NCI-H510A treated with DMSO at 0.1 percent for 48 hours (cell line): ENCODE data around the gene NPIPA7.
"Not testable (repeated sequence)": the region's sequence is repeated elsewhere in the genome, so short reads cannot be mapped to it uniquely, and the experiment has no call there.

ENCODE experiments used
- DNase-seq: peaks from one replicate; lab custom pipeline; 2025; lab: John Stamatoyannopoulos, UW

The NPIPA7 gene

DNA sequence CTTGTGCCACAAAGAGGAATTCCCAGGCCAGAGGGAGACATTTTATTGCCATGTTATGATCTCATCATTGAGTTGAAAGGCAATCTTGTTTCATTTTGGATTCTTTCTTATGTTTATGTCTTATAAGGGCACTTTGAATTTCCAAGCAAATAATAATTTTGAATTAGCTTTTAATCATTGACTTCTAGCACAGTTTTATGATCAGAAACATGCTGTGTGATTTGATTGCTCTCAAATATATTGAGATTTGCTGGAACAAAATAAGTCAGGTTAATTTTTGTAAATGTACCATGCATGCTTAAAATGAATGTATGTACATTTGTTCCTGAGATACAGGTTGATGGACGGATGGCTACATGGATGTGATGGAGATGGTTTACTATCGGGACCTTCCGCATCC, at the start of gene NPIPA7:
Gene NPIPA7, plus strand, starts transcription at position 301 of the 400 bp plus-strand sequence. CDS start 105 bp downstream, outside the sequence.
- DNase-seq, result not testable (repeated sequence)

DNA sequence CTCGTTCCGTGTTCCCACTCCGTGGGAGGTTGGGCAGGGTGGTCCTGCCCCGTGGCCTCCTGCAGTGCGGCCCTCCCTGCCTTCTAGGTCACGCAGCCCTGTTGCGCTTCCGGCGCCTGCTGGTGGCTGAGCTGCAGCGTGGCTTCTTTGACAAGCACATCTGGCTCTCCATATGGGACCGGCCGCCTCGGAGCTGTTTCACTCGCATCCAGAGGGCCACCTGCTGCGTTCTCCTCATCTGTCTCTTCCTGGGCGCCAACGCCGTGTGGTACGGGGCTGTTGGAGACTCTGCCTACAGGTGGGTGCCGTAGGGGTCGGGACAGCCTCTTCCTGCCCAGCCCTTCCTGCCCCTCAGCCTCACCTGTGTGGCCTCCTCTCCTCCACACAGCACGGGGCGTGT, 47.5 kb upstream of the NPIPA7 start:
- DNase-seq, result not testable (repeated sequence)

DNA sequence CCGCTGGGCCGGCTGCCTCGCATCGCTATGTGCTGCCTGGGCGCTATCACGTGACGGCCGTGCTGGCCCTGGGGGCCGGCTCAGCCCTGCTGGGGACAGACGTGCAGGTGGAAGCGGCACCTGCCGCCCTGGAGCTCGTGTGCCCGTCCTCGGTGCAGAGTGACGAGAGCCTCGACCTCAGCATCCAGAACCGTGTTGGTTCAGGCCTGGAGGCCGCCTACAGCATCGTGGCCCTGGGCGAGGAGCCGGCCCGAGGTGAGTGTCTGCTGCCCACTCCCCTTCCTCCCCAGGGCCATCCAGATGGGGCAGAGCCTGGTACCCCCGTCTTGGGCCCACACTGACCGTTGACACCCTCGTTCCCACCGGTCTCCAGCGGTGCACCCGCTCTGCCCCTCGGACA, 21.4 kb upstream of the NPIPA7 start:
- not testable (repeated sequence) for DNase-seq

GRCh38 chr16:16358539-16359240, 20.2 kb upstream of the NPIPA7 start:
- DNase-seq, result not testable (repeated sequence)

GRCh38 chr16:16363595-16363994, 15.3 kb upstream of the NPIPA7 start:
- not testable (repeated sequence) for DNase-seq

DNA sequence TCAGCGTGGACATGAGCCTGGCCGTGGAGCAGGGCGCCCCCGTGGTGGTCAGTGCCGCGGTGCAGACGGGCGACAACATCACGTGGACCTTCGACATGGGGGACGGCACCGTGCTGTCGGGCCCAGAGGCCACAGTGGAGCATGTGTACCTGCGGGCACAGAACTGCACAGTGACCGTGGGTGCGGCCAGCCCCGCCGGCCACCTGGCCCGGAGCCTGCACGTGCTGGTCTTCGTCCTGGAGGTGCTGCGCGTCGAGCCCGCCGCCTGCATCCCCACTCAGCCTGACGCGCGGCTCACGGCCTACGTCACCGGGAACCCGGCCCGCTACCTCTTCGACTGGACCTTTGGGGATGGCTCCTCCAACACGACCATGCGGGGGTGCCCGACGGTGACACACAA, 14.8 kb upstream of the NPIPA7 start:
- not testable (repeated sequence) for DNase-seq

DNA sequence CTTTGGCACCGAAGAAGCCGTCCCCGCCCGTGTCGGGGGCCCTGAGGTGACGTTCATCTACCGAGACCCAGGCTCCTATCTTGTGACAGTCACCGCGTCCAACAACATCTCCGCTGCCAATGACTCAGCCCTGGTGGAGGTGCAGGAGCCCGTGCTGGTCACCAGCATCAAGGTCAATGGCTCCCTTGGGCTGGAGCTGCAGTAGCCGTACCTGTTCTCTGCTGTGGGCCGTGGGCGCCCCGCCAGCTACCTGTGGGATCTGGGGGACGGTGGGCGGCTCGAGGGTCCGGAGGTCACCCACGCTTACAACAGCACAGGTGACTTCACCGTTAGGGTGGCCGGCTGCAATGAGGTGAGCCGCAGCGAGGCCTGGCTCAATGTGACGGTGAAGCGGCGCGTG, 14.2 kb upstream of the NPIPA7 start:
- DNase-seq, result not testable (repeated sequence)

DNA sequence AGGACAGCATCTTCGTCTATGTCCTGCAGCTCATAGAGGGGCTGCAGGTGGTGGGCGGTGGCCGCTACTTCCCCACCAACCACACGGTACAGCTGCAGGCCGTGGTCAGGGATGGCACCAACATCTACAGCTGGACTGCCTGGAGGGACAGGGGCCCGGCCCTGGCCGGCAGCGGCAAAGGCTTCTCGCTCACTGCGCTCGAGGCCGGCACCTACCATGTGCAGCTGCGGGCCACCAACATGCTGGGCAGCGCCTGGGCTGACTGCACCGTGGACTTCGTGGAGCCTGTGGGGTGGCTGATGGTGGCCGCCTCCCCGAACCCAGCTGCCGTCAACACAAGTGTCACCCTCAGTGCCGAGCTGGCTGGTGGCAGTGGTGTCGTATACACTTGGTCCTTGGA, 13.6 kb upstream of the NPIPA7 start:
- not testable (repeated sequence) for DNase-seq

DNA sequence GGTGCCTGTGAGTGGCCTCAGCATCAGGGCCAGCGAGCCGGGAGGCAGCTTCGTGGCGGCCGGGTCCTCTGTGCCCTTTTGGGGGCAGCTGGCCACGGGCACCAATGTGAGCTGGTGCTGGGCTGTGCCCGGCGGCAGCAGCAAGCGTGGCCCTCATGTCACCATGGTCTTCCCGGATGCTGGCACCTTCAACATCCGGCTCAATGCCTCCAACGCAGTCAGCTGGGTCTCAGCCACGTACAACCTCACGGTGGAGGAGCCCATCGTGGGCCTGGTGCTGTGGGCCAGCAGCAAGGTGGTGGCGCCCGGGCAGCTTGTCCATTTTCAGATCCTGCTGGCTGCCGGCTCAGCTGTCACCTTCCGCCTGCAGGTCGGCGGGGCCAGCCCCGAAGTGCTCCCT, 13.1 kb upstream of the NPIPA7 start:
- DNase-seq, result not testable (repeated sequence)

- not testable (repeated sequence) for DNase-seq
Measured at GRCh38 chr16:16366552-16367284, 12.2 kb upstream of the NPIPA7 start.

DNA sequence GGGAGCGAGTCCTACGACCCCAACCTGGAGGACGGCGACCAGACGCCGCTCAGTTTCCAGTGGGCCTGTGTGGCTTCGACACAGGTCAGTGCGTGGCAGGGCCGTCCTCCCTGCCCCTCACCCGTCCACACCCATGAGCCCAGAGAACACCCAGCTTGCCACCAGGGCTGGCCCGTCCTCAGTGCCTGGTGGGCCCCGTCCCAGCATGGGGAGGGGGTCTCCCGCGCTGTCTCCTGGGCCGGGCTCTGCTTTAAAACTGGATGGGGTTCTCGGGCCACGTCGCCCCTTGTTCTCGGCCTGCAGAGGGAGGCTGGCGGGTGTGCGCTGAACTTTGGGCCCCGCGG, 11.7 kb upstream of the NPIPA7 start:
- not testable (repeated sequence) for DNase-seq

DNA sequence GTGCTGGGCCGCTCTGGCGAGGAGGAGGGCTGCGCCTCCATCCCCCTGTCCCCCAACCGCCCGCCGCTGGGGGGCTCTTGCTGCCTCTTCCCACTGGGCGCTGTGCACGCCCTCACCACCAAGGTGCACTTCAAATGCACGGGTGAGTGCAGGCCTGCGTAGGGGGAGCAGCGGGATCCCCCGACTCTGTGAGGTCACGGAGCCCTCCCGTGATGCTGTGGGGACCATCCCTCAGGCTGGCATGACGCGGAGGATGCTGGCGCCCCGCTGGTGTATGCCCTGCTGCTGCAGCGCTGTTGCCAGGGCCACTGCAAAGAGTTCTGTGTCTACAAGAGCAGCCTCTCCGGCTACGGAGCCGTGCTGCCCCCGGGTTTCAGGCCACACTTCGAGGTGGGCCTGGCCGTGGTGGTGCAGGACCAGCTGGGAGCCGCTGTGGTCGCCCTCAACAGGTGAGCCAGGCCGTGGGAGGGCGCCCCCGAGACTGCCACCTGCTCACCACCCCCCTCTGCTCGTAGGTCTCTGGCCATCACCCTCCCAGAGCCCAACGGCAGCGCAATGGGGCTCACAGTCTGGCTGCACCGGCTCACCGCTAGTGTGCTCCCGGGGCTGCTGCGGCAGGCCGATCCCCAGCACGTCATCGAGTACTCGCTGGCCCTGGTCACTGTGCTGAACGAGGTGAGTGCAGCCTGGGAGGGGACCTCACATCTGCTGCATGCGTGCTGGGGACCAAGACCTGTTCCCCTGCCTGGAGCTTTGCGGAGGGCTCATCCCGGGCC, 9.7 kb upstream of the NPIPA7 start:
- DNase-seq, result not testable (repeated sequence)

DNA sequence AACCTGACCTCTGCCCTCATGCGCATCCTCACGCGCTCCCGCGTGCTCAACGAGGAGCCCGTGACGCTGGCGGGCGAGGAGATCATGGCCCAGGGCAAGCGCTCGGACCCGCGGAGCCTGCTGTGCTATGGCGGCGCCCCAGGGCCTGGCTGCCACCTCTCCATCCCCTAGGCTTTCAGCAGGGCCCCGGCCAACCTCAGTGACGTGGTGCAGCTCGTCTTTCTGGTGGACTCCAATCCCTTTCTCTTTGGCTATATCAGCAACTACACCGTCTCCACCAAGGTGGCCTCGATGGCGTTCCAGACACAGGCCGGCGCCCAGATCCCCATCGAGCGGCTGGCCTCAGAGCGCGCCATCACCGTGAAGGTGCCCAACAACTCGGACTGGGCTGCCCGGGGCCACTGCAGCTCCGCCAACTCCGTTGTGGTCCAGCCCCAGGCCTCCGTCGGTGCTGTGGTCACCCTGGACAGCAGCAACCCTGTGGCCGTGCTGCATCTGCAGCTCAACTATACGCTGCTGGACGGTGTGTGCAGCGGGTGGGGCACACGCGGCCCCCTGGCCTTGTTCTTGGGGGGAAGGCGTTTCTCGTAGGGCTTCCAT, 7.7 kb upstream of the NPIPA7 start:
- not testable (repeated sequence) for DNase-seq

DNA sequence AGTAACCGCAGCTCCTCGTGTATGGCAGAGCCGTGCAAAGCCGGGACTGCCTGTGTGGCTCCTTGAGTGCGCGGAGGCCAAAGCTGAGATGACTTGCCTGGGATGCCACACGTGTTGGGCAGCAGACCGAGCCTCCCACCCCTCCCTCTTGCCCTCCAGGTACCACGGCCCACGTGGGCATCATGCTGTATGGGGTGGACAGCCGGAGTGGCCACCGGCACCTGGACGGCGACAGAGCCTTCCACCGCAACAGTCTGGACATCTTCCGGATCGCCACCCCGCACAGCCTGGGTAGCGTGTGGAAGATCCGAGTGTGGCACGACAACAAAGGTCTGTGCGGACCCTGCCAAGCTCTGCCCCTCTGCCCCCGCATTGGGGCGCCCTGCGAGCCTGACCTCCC, 4.7 kb upstream of the NPIPA7 start:
- not testable (repeated sequence) for DNase-seq

- not testable (repeated sequence) for DNase-seq
Measured at GRCh38 chr16:16399685-16400084, 20.7 kb downstream of the NPIPA7 start.

DNA sequence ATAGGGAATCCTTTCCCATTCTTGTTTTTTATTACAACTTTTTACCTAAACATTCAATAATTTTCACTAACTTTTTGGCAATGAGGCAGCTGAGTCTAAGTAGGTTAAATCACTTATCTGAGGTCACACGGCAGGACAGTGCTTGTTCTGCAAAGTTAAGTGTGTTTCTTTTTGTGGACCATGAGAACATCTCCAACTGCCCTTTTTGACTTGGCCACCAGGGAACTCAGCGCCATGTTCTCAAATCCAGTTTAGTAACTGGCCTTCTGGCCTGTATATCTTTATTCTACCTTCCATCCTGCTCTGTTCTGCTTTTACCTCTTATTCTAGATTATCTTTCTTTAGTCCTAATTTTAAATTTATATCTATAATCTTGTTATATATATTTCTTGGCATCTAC, 23.4 kb downstream of the NPIPA7 start:
- not testable (repeated sequence) for DNase-seq

DNA sequence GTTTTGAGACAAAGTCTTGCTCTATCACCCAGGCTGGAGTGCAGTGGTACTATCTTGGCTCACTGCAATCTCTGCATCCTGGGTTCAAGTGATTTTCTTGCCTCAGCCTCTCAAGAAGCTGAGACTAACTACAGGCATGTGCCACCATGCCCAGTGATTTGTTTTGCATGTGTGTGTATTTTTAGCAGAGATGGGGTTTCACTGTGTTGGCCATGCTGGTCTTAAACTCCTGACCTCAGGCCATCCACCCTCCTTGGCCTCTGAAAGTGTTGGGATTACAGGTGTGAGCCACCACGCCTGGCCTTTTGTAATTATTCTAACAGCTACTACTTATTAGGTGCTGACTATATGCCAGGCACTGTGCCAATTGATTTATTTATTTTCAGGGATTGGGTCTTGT, 25.3 kb downstream of the NPIPA7 start:
- DNase-seq, result not testable (repeated sequence)

DNA sequence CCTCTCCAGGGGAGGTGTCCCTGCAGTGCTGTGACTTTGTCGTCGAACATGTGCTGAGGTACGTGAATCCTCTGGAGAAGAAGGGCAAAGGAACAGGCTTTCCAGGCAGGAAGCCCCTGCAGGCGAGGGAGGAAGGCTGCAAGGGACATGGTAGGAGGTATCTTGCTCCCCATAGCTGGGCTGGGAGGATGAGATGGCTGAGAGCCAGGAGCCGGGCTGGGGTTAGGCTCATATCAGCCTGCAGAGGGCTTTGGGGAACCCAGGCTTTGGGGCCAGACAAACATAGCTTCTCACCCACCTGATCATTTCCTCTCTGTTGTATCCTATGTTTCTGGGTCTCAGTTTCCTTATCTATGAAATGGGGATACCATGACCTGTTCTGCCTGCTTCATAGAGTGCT, 26.5 kb downstream of the NPIPA7 start:
- DNase-seq, result not testable (repeated sequence)

DNA sequence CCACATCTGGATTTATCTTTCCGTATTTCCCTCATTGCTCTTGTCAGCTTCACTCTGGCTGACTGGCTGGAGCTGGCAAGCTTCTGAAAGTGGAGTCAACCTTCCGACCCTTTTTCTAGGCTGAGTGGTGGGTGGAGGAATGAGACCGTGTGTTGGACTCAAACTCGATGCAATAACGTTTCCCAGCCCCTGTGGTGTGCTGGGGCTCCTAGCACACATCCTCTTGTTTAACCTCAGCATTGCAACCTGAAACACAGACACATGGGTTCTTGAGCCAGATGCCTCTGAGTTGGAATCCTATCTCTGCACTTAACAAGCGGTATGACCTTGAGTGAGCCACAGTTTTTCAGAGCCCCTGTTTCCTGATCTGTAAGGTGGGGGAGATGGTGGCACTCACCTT, 29.5 kb downstream of the NPIPA7 start:
- DNase-seq, result not testable (repeated sequence)

DNA sequence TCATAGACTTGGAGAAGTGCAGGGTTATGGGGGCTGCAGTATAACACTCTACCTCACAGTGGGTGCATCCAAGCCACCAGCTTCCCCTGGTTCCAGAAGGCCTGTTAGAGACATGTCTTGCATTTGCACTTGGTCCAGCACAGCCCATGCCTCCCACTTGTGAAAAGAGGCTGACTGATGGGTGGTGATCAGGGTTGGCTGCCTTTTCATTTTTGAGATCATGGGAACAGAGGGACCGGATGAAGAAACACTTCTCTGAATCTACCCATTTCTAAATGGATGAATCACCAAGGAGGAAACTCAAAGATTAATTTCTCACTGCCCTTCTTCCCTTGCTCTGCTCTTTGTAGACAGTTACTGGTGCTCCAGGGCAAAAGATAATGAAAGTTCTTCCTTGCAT, 34.8 kb downstream of the NPIPA7 start:
- DNase-seq, result not testable (repeated sequence)

DNA sequence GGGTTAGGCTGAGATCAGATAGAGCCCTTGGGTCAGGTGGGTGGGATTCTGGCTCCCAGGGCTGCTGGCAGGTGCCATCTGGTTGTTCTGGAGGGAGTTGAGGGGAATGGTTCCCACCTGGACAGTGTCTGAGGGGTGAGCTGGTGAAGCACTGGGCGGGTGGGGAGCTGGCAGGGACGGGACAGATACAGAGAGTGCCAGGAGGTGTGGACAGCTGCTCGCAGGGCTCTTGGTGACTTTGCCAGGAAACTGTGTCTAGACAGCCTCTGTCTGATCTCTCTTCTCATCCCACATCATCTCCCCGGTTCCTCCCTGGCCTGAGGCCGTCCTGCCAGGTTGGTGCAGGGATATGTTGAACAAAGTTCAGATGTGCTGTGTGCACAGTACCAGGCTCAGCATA, 38.1 kb downstream of the NPIPA7 start:
- DNase-seq, result not testable (repeated sequence)

- DNase-seq, result not testable (repeated sequence)
Measured at GRCh38 chr16:16417914-16418544, 39.1 kb downstream of the NPIPA7 start.
